Measurements from ENCODE around the gene MDP1. TPM values are rescaled to one million over a fixed set of nuclear protein-coding genes. Genes with fewer than 3 reads are reported as not detected.

MDP1 gene
- total RNA-seq, 4 donors from 2014 or later, result 1.4 to 12.4 (median 8.6) TPM

GRCh38 chr14:24261969-24262327 is 46.1 kb upstream of the MDP1 start:
- intact Hi-C loops (cut with DNase I), result no loop called here
- no peak for DNase-seq
- peak overlapping the region; percentile 36 to 57 (median 48) for H3K4me3 ChIP-seq
- no CpG with 5 or more reads among the region's 19 CpGs for WGBS, 2 donors
- H3K36me3 ChIP-seq, result peaks cover 9 to 73% (median 14%) of the 10 kb centered on the region in 3 donors
- H3K27me3 ChIP-seq, result no peaks in the 10 kb centered on the region
- peak overlapping the region; percentile 81 to 89 (median 87) for H3K27ac ChIP-seq
- H3K4me1 ChIP-seq, result peaks cover 17 to 83% (median 42%) of the 10 kb centered on the region in 3 donors
- no peaks in the 10 kb centered on the region for H3K9me3 ChIP-seq
- TF ChIP-seq POLR2A (IDR thresholded peaks at IDR 0.05), result no peak
- TF ChIP-seq CTCF (IDR thresholded peaks at IDR 0.05), result no peak

GRCh38 chr14:24261256-24261968 is 45.5 kb upstream of the MDP1 start:
- peaks cover 14 to 78% (median 42%) of the 10 kb centered on the region in 3 donors for H3K4me1 ChIP-seq
- H3K27me3 ChIP-seq, result no peaks in the 10 kb centered on the region
- TF ChIP-seq POLR2A (IDR thresholded peaks at IDR 0.05), result no peak
- TF ChIP-seq CTCF (IDR thresholded peaks at IDR 0.05), result no peak
- 89 to 96% methylated on average over 3 to 20 of the region's 20 CpGs for WGBS, 2 donors
- H3K27ac ChIP-seq, result peak overlapping the region; percentile 81 to 89 (median 87)
- intact Hi-C loops (cut with DNase I), result no loop called here
- no peaks in the 10 kb centered on the region for H3K9me3 ChIP-seq
- no peak for DNase-seq
- peaks cover 3 to 73% (median 13%) of the 10 kb centered on the region in 3 donors for H3K36me3 ChIP-seq
- peak overlapping the region; percentile 36 to 57 (median 48) for H3K4me3 ChIP-seq

GRCh38 chr14:24260780-24261157 is 44.9 kb upstream of the MDP1 start:
- TF ChIP-seq CTCF (IDR thresholded peaks at IDR 0.05) (no peak), POLR2A (IDR thresholded peaks at IDR 0.05) (no peak)
- Histone ChIP-seq H3K4me1 (peaks cover 13 to 72% (median 41%) of the 10 kb centered on the region in 3 donors), H3K36me3 (peaks cover 0 to 73% (median 8%) of the 10 kb centered on the region in 3 donors), H3K9me3 (no peaks in the 10 kb centered on the region), H3K4me3 (peak overlapping the region; percentile 36 to 57 (median 48)), H3K27ac (peak overlapping the region; percentile 81 to 89 (median 87)), H3K27me3 (no peaks in the 10 kb centered on the region)
- DNase-seq, result no peak
- intact Hi-C loops (cut with DNase I), result no loop called here
- WGBS, 2 donors, result 43 to 50% methylated on average over 1 to 2 of the region's 4 CpGs

GRCh38 chr14:24260026-24260779 is 44.3 kb upstream of the MDP1 start:
- Histone ChIP-seq H3K9me3 (no peaks in the 10 kb centered on the region), H3K27me3 (no peaks in the 10 kb centered on the region), H3K4me3 (peak overlapping the region; percentile 36 to 57 (median 48)), H3K4me1 (peaks cover 9 to 66% (median 35%) of the 10 kb centered on the region in 3 donors), H3K27ac (peak overlapping the region; percentile 81 to 89 (median 87)), H3K36me3 (peaks cover 0 to 73% (median 9%) of the 10 kb centered on the region in 3 donors)
- intact Hi-C loops (cut with DNase I), result no loop called here
- TF ChIP-seq CTCF (IDR thresholded peaks at IDR 0.05) (no peak), POLR2A (IDR thresholded peaks at IDR 0.05) (no peak)
- no peak for DNase-seq
- 71 to 83% methylated on average over 7 to 9 of the region's 16 CpGs for WGBS, 2 donors

Data from esophagus squamous epithelium (tissue), 5 donors.